Calu3 (cell line): Measurements from ENCODE around the gene ADAT3. TPM values are rescaled to one million over a fixed set of nuclear protein-coding genes. Genes with fewer than 3 reads are reported as not detected.

ENCODE experiments used
- BruUV-seq: library from RNA; stranded (reverse); fragments of 400-500 nt; replicated peaks from 2 replicates; lab custom pipeline; 2021; lab: Mats Ljungman, UMichigan
- CTCF ChIA-PET: fragments of 300-600 bp; sonication (Branson Sonifier 250); formaldehyde crosslinking; loops from one replicate; lab custom pipeline; 2022; ENCODE audit warnings: antibody characterized with exemption; lab: Charles Lee
- DNase-seq: peaks from one replicate; pipeline ENCODE4 v3.0.0; 2022
- H3K27ac Mint-ChIP-seq: one replicate; pipeline ENCODE4 v1.8.0; 2022; ENCODE audit warnings: mixed read lengths; ENCODE audit not compliant: unreplicated experiment
- H3K27me3 Mint-ChIP-seq: one replicate; pipeline ENCODE4 v1.8.0; 2022; ENCODE audit warnings: mixed read lengths; ENCODE audit not compliant: unreplicated experiment
- H3K36me3 Mint-ChIP-seq: one replicate; pipeline ENCODE4 v1.8.0; 2022; ENCODE audit warnings: mild to moderate bottlenecking, moderate library complexity, mixed read lengths; ENCODE audit not compliant: insufficient read depth, unreplicated experiment
- H3K4me1 Mint-ChIP-seq: one replicate; pipeline ENCODE4 v1.8.0; 2022; ENCODE audit warnings: mild to moderate bottlenecking, low read depth, mixed read lengths; ENCODE audit not compliant: unreplicated experiment
- H3K4me3 Mint-ChIP-seq: one replicate; pipeline ENCODE4 v1.8.0; 2022; ENCODE audit warnings: mild to moderate bottlenecking, low read depth, moderate library complexity, mixed read lengths; ENCODE audit not compliant: unreplicated experiment
- H3K9me3 Mint-ChIP-seq: one replicate; pipeline ENCODE4 v1.8.0; 2022; ENCODE audit warnings: low read depth, mixed read lengths; ENCODE audit not compliant: unreplicated experiment
- CTCF ChIP-seq: fragments of 200-600 bp; IDR thresholded peaks from one replicate; pipeline ENCODE4 v1.8.0; 2022; ENCODE audit warnings: antibody characterized with exemption; ENCODE audit not compliant: unreplicated experiment
- intact Hi-C: fragments of 100-400 bp; cut with micrococcal nuclease; formaldehyde crosslinking; loops from one replicate; pipeline ENCODE4 v1.10.0; 2022; ENCODE audit not compliant: unreplicated experiment
- total RNA-seq: library from RNA; stranded (reverse); gene quantifications from 2 replicates; pipeline ENCODE4 v1.2.3, GENCODE V29; 2022

The ADAT3 gene
- total RNA-seq, 1 experiment from 2014 or later: 6.7 TPM

- no TSS peak for BruUV-seq
- no peak overlapping the region for H3K4me3 Mint-ChIP-seq
- H3K27ac Mint-ChIP-seq: no peak overlapping the region
- intact Hi-C loops: no loop called here
- DNase-seq: no peak
- CTCF ChIA-PET: no interaction called here
- no peak for TF ChIP-seq CTCF
- no peaks in the 10 kb centered on the region for H3K9me3 Mint-ChIP-seq
- no peaks in the 10 kb centered on the region for H3K4me1 Mint-ChIP-seq
- peaks cover 15% of the 10 kb centered on the region for H3K36me3 Mint-ChIP-seq
- H3K27me3 Mint-ChIP-seq: no peaks in the 10 kb centered on the region
Measured at GRCh38 chr19:1957562-1958248, 52.5 kb downstream of the ADAT3 start.

DNA sequence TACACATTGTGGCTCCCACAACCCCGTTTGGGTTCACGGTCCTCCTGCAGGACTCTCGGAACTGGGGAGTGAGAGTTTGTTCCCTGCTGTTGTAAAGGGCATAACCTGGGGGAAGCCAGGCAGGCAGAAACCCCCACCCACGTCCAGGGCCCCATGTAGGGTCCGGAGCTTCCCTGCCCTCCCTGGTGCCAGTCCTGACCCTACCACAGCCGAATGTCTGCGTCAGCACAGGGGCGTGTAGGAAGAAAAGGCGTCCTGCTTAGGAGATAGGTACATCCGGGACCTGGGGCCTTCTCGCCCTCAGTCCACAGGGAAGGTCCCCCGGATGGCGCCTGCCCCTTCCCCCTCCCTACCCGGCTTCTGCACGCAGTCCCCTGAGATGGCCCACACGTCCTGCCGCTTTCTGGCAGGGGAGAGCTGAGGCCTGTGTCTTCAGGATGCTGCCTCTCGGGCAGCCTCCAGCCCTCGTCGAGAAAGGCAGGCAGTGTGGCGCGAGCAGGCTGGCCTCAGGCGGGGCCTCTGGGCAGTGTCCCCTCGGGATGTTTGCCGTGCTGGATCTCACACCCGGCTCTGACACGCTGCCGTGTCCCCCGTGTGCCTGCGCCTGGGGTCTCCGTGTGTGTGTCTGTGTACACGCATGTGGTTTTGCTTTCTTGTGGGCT is 54.9 kb downstream of the ADAT3 start:
- H3K4me3 Mint-ChIP-seq: no peak overlapping the region
- no peaks in the 10 kb centered on the region for H3K27me3 Mint-ChIP-seq
- no TSS peak for BruUV-seq
- intact Hi-C loops: no loop called here
- no peak for TF ChIP-seq CTCF
- H3K36me3 Mint-ChIP-seq: peaks cover 15% of the 10 kb centered on the region
- no peak for DNase-seq
- CTCF ChIA-PET: no interaction called here
- no peaks in the 10 kb centered on the region for H3K9me3 Mint-ChIP-seq
- no peaks in the 10 kb centered on the region for H3K4me1 Mint-ChIP-seq
- no peak overlapping the region for H3K27ac Mint-ChIP-seq

GRCh38 chr19:1961000-1961883 is 56.0 kb downstream of the ADAT3 start:
- no TSS peak for BruUV-seq
- intact Hi-C loops: no loop called here

More at GRCh38 chr19:1961000-1961883, 56.0 kb downstream of the ADAT3 start:
- Mint-ChIP-seq H3K36me3 (peaks cover 22% of the 10 kb centered on the region), H3K4me3 (no peak overlapping the region), H3K9me3 (no peaks in the 10 kb centered on the region), H3K4me1 (no peaks in the 10 kb centered on the region), H3K27ac (no peak overlapping the region), H3K27me3 (no peaks in the 10 kb centered on the region)
- CTCF ChIA-PET: no interaction called here
- no peak for DNase-seq
- TF ChIP-seq CTCF: no peak
